HG02970 (cell line): Measurements from ENCODE around the gene TTC3.
"Not testable (repeated sequence)": the region's sequence is repeated elsewhere in the genome, so short reads cannot be mapped to it uniquely, and the experiment has no call there.

Experiments
- ATAC-seq: cut with Tn5 transposase; IDR thresholded peaks from one replicate; pipeline ENCODE4 v1.9.1; 2021; ENCODE audit warnings: mild to moderate bottlenecking, moderate library complexity, moderate number of reproducible peaks; ENCODE audit not compliant: unreplicated experiment, low FRiP score

The TTC3 gene

DNA sequence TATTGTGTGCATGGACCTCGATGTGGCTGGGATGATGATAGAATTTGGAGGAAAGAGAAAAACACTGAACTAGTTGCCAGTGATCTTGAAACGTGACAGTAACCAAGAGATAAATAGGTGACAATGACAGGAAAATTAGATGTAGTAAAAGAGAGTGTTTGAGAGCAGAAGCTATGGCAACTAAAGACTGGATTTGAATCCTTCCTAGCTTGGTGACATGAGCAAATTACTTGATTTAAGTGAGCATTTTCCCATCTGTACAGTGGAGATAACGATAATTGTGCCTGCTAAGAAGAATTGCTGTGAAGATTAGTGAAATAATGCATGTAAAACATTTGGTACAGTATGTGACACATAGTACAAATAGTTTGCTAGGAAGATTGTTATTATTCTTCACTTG, 12.7 kb downstream of the TTC3 start:
- ATAC-seq = no peak

DNA sequence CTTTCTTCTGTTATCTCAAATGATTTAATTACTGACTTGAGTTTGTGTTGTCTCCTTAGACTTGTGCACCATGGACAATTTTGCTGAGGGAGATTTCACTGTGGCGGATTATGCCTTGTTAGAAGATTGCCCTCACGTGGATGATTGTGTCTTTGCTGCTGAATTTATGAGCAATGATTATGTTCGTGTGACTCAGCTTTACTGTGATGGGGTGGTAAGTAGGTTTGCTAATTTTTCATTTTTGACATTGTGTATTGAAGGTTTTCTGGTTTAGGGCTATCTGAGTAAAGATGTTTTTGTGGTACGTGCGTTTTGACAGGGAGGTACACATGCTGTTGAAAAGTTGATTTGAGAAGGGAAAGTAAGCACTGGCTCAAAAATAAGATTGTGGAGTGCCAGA, 14.1 kb downstream of the TTC3 start:
- ATAC-seq = no peak

DNA sequence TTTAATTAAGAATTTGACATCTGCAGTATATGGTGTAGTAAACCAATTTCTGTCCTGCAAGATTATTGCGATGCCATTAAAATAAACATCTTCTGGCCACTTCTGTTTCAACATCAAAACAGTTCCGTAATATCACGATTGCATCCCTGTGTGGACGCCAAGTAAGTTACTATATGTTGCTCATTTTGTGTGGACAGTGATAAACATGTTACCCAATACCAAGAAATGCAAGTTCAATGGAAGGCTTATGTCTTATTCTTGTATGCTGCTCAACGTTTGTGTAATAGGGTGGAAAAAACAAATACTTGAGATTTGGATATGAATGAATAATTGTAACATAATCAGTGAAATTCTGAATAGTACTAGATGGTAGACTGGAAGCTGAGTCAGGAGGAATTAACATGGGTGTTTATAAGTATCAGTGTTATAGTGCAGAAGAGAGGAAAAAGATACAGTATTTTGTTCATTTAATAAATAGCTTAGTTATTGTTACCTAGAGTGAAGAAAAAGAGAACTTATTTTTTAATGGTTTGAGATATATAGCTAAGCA, 15.2 kb downstream of the TTC3 start:
- no peak for ATAC-seq

- no peak for ATAC-seq
Observed at GRCh38 chr21:37093977-37094376, 20.9 kb downstream of the TTC3 start.

DNA sequence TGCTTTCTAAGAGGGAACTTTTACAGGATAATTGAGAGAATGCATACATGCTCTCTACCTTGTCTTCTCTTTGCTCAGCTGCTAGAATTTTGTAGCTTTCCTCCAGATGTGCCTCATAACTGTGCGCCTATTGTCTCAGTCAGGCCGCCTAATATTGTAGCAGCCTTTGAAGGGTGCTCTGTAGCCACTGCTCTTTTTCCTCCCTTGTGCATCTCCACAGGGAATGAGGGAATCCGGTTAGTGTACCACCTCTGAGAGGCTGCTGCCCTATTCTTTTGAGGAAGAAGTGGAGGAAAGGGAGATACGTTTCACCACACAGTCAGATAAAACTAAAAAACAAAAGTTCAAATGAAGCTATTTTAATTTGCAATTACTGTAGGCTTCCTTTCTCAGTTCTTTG, 22.8 kb downstream of the TTC3 start:
- ATAC-seq = no peak

- ATAC-seq = no peak
Observed at GRCh38 chr21:37098751-37099150, 25.7 kb downstream of the TTC3 start.

GRCh38 chr21:37100316-37100715, 27.3 kb downstream of the TTC3 start:
- no peak for ATAC-seq

GRCh38 chr21:37101384-37101783, 28.3 kb downstream of the TTC3 start:
- ATAC-seq = no peak

GRCh38 chr21:37102746-37103145, 29.7 kb downstream of the TTC3 start:
- not testable (repeated sequence) for ATAC-seq

DNA sequence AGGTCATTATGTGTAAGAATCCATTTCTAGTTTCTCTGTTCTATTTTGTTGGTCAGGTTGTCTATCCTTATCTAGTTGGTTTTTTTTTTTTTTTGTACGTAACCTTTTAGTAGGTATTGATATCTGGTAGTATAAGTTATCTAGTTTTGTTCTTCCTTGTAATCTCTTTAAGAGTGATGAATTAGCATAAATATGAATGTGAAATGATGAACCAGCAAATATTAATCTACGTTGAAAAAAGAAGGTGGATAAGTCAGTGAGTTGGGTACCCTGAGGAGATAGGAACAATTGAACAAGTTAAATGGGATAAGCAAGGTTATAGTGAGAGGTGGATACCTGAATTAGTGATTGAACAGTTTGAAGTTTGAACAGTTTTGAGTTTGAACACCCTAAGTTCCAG, 33.9 kb downstream of the TTC3 start:
- no peak for ATAC-seq

DNA sequence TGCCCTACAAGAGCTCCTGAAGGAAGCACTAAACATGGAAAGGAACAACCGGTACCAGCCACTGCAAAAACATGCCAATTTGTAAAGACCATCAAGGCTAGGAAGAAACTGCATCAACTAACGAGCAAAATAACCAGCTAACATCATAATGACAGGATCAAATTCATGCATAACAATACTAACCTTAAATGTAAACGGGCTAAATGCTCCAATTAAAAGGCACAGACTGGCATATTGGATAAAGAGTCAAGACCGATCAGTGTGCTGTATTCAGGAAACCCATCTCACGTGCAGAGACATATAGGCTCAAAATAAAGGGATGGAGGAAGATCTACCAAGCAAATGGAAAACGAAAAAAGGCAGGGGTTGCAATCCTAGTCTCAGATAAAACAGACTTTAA, 38.0 kb downstream of the TTC3 start:
- ATAC-seq = not testable (repeated sequence)

GRCh38 chr21:37114301-37114700, 41.2 kb downstream of the TTC3 start:
- not testable (repeated sequence) for ATAC-seq

DNA sequence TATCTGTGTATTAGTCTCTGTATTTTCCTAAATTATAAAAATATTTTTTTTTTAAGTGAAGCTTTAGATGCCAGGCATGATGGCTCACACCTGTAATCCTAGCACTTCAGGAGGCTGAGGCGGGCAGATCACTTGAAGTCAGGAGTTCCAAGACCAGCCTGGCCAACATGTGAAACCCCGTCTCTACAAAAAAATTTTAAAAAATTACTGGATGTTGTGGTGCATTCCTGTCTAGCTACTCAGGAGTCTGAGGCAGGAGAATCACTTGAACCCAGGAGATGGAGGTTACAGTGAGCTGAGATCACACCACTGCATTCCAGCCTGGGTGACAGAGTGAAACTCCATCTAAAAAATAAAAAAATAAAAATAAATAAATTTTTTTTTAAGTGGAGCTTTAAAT, 43.4 kb downstream of the TTC3 start:
- ATAC-seq = not testable (repeated sequence)

GRCh38 chr21:37117204-37117603, 44.1 kb downstream of the TTC3 start:
- no peak for ATAC-seq

DNA sequence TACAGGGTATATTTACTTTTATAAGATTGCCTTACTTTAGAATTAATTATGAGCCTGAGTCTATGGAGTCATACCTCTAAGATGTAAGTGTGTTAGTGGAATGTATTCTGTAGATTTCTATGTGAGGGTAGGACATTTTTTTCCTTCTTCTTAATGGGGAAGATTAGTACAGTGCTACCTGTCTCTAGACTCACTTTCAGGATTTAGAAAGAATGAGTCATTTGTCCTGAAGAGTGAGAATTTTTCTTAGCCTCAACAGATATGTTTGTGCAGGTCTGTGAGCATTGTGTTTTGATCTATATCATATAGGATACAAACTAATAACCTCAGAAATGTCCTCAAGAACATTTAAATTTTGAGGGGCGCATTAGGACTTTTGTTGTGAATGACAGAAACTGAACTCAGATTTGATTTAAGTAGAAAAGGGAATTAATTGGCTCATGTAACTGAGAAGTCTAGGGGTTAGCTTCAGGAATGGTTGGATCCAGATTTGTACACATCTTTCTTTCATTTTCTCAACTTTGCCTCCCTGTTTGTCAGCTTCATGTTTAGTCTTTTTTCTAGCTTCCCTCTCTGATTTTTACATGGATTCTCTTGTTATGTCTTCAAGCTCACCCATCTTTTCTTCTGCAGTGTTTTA, 45.3 kb downstream of the TTC3 start:
- ATAC-seq = no peak

DNA sequence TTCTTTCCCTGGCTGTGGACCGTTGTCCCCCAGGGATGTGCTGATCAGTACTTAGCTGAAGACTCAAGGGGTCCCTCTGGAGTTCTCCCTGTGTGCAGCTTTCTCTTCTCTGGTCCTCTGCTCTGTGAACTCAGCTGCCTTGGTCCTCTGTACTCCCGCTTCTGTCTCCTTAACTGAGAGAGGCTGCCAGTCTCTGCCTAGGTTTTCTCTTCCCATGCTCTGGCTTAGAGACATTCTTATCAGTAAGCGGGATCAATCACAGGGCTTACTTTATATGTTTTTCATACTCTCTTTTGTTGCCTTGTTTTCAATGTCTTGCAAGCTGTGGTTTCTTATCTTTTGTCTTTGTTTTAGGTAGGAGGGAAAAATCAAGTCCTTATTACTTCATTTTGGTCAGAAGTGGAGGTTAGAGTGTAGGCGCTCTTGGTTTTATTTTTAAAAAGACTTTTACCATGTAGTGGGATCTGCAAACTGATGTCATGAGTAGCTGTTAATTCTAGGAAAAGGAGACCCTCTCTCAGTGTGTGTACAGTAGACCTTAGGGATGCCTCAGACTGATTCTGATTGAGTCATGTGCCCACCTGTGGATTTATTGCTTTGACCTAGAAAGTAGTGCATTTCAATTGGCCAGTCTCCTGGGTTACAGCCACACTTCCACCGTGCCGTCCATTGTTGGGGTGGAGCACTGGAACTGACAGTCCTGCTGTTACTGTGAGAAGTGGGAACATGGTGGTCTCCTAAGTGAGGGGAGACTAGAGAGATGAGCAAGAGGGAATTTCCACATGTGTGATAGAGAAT, 46.6 kb downstream of the TTC3 start:
- no peak for ATAC-seq

DNA sequence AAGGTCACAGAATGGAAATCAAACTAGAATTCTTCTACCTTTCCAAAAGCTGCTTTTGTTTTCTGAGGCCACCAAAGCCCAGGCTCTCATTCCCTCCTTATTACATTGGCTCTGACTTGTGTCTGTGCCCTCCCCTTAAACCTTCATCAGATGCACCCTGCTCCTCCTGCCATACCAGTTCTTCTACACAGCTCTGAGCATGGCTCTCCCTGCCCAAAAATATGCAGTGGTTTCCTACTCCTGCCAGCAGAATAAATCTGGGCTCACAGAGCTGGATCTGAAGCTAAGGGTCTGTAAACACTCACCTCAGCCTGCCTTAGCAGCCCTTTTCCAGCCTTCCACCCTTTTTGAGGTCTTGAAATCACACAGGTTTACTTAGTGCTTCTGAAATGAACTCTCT, 55.0 kb downstream of the TTC3 start:
- no peak for ATAC-seq

- no peak for ATAC-seq
Observed at GRCh38 chr21:37130971-37131370, 57.9 kb downstream of the TTC3 start.

- ATAC-seq = no peak
Observed at GRCh38 chr21:37136261-37136660, 63.2 kb downstream of the TTC3 start.

DNA sequence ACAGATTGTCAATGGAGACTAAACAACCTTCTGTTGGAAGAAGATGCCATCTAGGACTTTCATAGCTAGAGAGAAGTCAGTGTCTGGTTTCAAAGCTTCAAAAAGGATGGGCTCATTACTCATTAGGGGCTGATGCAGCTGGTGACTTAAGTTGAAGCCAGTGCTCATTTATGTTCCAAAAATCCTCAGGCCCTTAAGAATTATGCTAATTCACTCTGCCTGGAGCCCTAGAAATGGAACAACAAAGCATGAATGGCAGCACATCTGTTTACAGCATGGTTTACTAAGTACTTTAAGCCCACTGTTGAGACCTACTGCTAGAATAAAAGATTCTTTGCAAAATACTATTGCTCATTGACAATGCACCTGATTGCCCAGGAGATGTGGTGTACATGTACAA, 63.7 kb downstream of the TTC3 start:
- no peak for ATAC-seq

GRCh38 chr21:37139154-37139553, 66.1 kb downstream of the TTC3 start:
- no peak for ATAC-seq

GRCh38 chr21:37139902-37140301, 66.8 kb downstream of the TTC3 start:
- no peak for ATAC-seq
